Activated CD4-positive, alpha-beta T cell treated with anti-CD3 and anti-CD28 coated beads for 36 hours (primary cell): ENCODE data around the gene ZBTB34. TPM values are rescaled to one million over a fixed set of nuclear protein-coding genes. Genes with fewer than 3 reads are reported as not detected.
A peak's percentile ranks its signal among the peaks of the same experiment; 100 is the strongest.

ENCODE experiments used
- ATAC-seq: fragments of 200-7000 bp; cut with Tn5 transposase; one replicate; pipeline ENCODE4 v1.10.0; 2021; ENCODE audit warnings: mild to moderate bottlenecking, moderate library complexity
- CTCF ChIA-PET: fragments of 350-600 bp; sonication (Branson Sonifier 250); formaldehyde crosslinking; loops from one replicate; lab custom pipeline; 2021; ENCODE audit warnings: antibody characterized with exemption; lab: Charles Lee
- POLR2A ChIA-PET: fragments of 350-600 bp; sonication (Branson Sonifier 250); formaldehyde crosslinking; loops from one replicate; lab custom pipeline; 2021; ENCODE audit warnings: antibody characterized with exemption, inconsistent platforms; lab: Charles Lee
- DNase-seq: peaks from one replicate; pipeline ENCODE4 v3.0.0-alpha.2; 2020
- H3K27ac Mint-ChIP-seq: one replicate; pipeline ENCODE4 v1.8.0; 2021; ENCODE audit warnings: mixed read lengths
- H3K27me3 Mint-ChIP-seq: one replicate; pipeline ENCODE4 v1.8.0; 2021; ENCODE audit warnings: mixed read lengths
- H3K36me3 Mint-ChIP-seq: one replicate; pipeline ENCODE4 v1.8.0; 2021; ENCODE audit warnings: low read depth, mixed read lengths
- H3K4me1 Mint-ChIP-seq: one replicate; pipeline ENCODE4 v1.8.0; 2021; ENCODE audit warnings: mixed read lengths
- H3K4me3 Mint-ChIP-seq: one replicate; pipeline ENCODE4 v1.8.0; 2021; ENCODE audit warnings: mild to moderate bottlenecking, moderate library complexity, mixed read lengths
- H3K9me3 Mint-ChIP-seq: one replicate; pipeline ENCODE4 v1.8.0; 2021; ENCODE audit warnings: low read depth, mixed read lengths
- intact Hi-C, 2 experiments: fragments of 100-400 bp; cut with DNase I in 1 of 2; cut with micrococcal nuclease in 1 of 2; formaldehyde crosslinking; loops; one replicate each; pipeline versions ENCODE4 v1.14.2 to v1.15.1; 2022 to 2024; cut with DNase I, micrococcal nuclease
- total RNA-seq, 2 experiments: library from RNA; stranded (reverse); gene quantifications; one replicate each; pipeline ENCODE4 v1.2.3, GENCODE V29; 2021

ZBTB34 gene
- total RNA-seq, 2 experiments from 2014 or later = 4.2 to 5.0 TPM

- H3K27ac Mint-ChIP-seq = no peak overlapping the region
- no peaks in the 10 kb centered on the region for H3K27me3 Mint-ChIP-seq
- H3K9me3 Mint-ChIP-seq = no peaks in the 10 kb centered on the region
- peaks cover 13% of the 10 kb centered on the region for H3K4me1 Mint-ChIP-seq
- ATAC-seq = peak; percentile 33
- no peak for DNase-seq
- ChIA-PET POLR2A (no interaction called here), CTCF (interaction anchor here (0.8 kb wide), 1 partner anchor 11 kb away, joined by 4 read pairs; no protein-coding TSS in a partner anchor)
- H3K36me3 Mint-ChIP-seq = peaks cover 35% of the 10 kb centered on the region
- intact Hi-C loops = no loop called here
- no peak overlapping the region for H3K4me3 Mint-ChIP-seq
Measured at GRCh38 chr9:126830827-126831226, 29.6 kb upstream of the ZBTB34 start.

- ChIA-PET CTCF (interaction anchor here (0.6 to 1.3 kb wide), 2 partner anchors 17 to 1980 kb away, joined by 3 read pairs; no protein-coding TSS in a partner anchor), POLR2A (no interaction called here)
- H3K4me1 Mint-ChIP-seq = peaks cover 21% of the 10 kb centered on the region
- intact Hi-C loops = no loop called here
- DNase-seq = no peak
- no peaks in the 10 kb centered on the region for H3K27me3 Mint-ChIP-seq
- no peak for ATAC-seq
- no peaks in the 10 kb centered on the region for H3K9me3 Mint-ChIP-seq
- H3K36me3 Mint-ChIP-seq = peaks cover 38% of the 10 kb centered on the region
- H3K4me3 Mint-ChIP-seq = no peak overlapping the region
- no peak overlapping the region for H3K27ac Mint-ChIP-seq
Measured at GRCh38 chr9:126832440-126832839, 28.0 kb upstream of the ZBTB34 start.

- Mint-ChIP-seq H3K27ac (no peak overlapping the region), H3K9me3 (no peaks in the 10 kb centered on the region), H3K27me3 (no peaks in the 10 kb centered on the region), H3K4me3 (no peak overlapping the region), H3K4me1 (peaks cover 27% of the 10 kb centered on the region), H3K36me3 (peaks cover 41% of the 10 kb centered on the region)
- ChIA-PET CTCF (interaction anchor here (0.6 to 1.5 kb wide), 4 partner anchors 17 to 1980 kb away, joined by 3 read pairs; no protein-coding TSS in a partner anchor), POLR2A (interaction anchor here (0.6 kb wide), 1 partner anchor 420 kb away, joined by 4 read pairs; no protein-coding TSS in a partner anchor)
- ATAC-seq (no peak), DNase-seq (no peak)
- intact Hi-C loops = no loop called here
Measured at GRCh38 chr9:126833020-126833419, 27.4 kb upstream of the ZBTB34 start.

GRCh38 chr9:126833710-126834345 is 26.6 kb upstream of the ZBTB34 start:
- intact Hi-C loops = no loop called here
- DNase-seq (no peak), ATAC-seq (no peak)
- CTCF ChIA-PET = interaction anchor here (1.3 to 1.5 kb wide), 2 partner anchors 13 to 131 kb away, joined by 3 read pairs; no protein-coding TSS in a partner anchor
- Mint-ChIP-seq H3K4me1 (peaks cover 32% of the 10 kb centered on the region), H3K9me3 (no peaks in the 10 kb centered on the region), H3K27me3 (no peaks in the 10 kb centered on the region), H3K27ac (no peak overlapping the region), H3K36me3 (peaks cover 44% of the 10 kb centered on the region), H3K4me3 (no peak overlapping the region)
- POLR2A ChIA-PET = no interaction called here

- CTCF ChIA-PET = interaction anchor here (0.6 to 1.3 kb wide), 3 partner anchors 9 to 14 kb away, joined by 3 read pairs; no protein-coding TSS in a partner anchor
- DNase-seq = no peak
- intact Hi-C loops = no loop called here
- peaks cover 45% of the 10 kb centered on the region for H3K36me3 Mint-ChIP-seq
- peaks cover 41% of the 10 kb centered on the region for H3K4me1 Mint-ChIP-seq
- POLR2A ChIA-PET = no interaction called here
- H3K27me3 Mint-ChIP-seq = no peaks in the 10 kb centered on the region
- no peak overlapping the region for H3K4me3 Mint-ChIP-seq
- no peak overlapping the region for H3K27ac Mint-ChIP-seq
- no peaks in the 10 kb centered on the region for H3K9me3 Mint-ChIP-seq
- ATAC-seq = no peak
Measured at GRCh38 chr9:126834672-126835071, 25.8 kb upstream of the ZBTB34 start.

- Mint-ChIP-seq H3K4me1 (peaks cover 37% of the 10 kb centered on the region), H3K36me3 (peaks cover 47% of the 10 kb centered on the region), H3K27me3 (no peaks in the 10 kb centered on the region), H3K27ac (no peak overlapping the region), H3K4me3 (no peak overlapping the region), H3K9me3 (no peaks in the 10 kb centered on the region)
- CTCF ChIA-PET = no interaction called here
- ATAC-seq (no peak), DNase-seq (no peak)
- intact Hi-C loops = no loop called here
- POLR2A ChIA-PET = no interaction called here
Measured at GRCh38 chr9:126836216-126836615, 24.2 kb upstream of the ZBTB34 start.

GRCh38 chr9:126838055-126838811 is 22.2 kb upstream of the ZBTB34 start:
- POLR2A ChIA-PET = no interaction called here
- H3K36me3 Mint-ChIP-seq = peaks cover 35% of the 10 kb centered on the region
- no peaks in the 10 kb centered on the region for H3K27me3 Mint-ChIP-seq
- no peak overlapping the region for H3K27ac Mint-ChIP-seq
- ATAC-seq (peak; percentile 32), DNase-seq (no peak)
- peaks cover 37% of the 10 kb centered on the region for H3K4me1 Mint-ChIP-seq
- no peak overlapping the region for H3K4me3 Mint-ChIP-seq
- H3K9me3 Mint-ChIP-seq = no peaks in the 10 kb centered on the region
- CTCF ChIA-PET = interaction anchor here (0.6 kb wide), 1 partner anchor 18 kb away, joined by 3 read pairs; no protein-coding TSS in a partner anchor
- intact Hi-C loops = no loop called here

GRCh38 chr9:126838895-126839294 is 21.5 kb upstream of the ZBTB34 start:
- peak; percentile 61 for ATAC-seq
- Mint-ChIP-seq H3K27me3 (no peaks in the 10 kb centered on the region), H3K4me3 (no peak overlapping the region), H3K27ac (no peak overlapping the region), H3K9me3 (no peaks in the 10 kb centered on the region), H3K36me3 (peaks cover 28% of the 10 kb centered on the region), H3K4me1 (peaks cover 37% of the 10 kb centered on the region)
- intact Hi-C loops = no loop called here
- DNase-seq = peak; percentile 22
- ChIA-PET CTCF (interaction anchor here (0.6 kb wide), 1 partner anchor 18 kb away, joined by 3 read pairs; no protein-coding TSS in a partner anchor), POLR2A (no interaction called here)

GRCh38 chr9:126839301-126839700 is 21.1 kb upstream of the ZBTB34 start:
- POLR2A ChIA-PET = no interaction called here
- Mint-ChIP-seq H3K4me1 (peaks cover 35% of the 10 kb centered on the region), H3K9me3 (no peaks in the 10 kb centered on the region), H3K4me3 (no peak overlapping the region), H3K27ac (no peak overlapping the region), H3K36me3 (peaks cover 24% of the 10 kb centered on the region), H3K27me3 (no peaks in the 10 kb centered on the region)
- DNase-seq = no peak
- ATAC-seq = no peak
- intact Hi-C loops = no loop called here
- CTCF ChIA-PET = interaction anchor here (0.6 kb wide), 1 partner anchor 19 kb away, joined by 3 read pairs; no protein-coding TSS in a partner anchor

- peaks cover 23% of the 10 kb centered on the region for H3K4me1 Mint-ChIP-seq
- H3K27me3 Mint-ChIP-seq = no peaks in the 10 kb centered on the region
- H3K27ac Mint-ChIP-seq = no peak overlapping the region
- intact Hi-C loops = no loop called here
- ChIA-PET POLR2A (no interaction called here), CTCF (no interaction called here)
- peaks cover 12% of the 10 kb centered on the region for H3K36me3 Mint-ChIP-seq
- ATAC-seq = no peak
- H3K4me3 Mint-ChIP-seq = no peak overlapping the region
- no peaks in the 10 kb centered on the region for H3K9me3 Mint-ChIP-seq
- DNase-seq = no peak
Measured at GRCh38 chr9:126842220-126842842, 18.1 kb upstream of the ZBTB34 start.
